GM21786 (cell line): Measurements from ENCODE around the gene DIP2B.

Experiments
- ATAC-seq: cut with Tn5 transposase; IDR thresholded peaks from one replicate; pipeline ENCODE4 v1.9.1; 2021; ENCODE audit not compliant: unreplicated experiment

The DIP2B gene

DNA sequence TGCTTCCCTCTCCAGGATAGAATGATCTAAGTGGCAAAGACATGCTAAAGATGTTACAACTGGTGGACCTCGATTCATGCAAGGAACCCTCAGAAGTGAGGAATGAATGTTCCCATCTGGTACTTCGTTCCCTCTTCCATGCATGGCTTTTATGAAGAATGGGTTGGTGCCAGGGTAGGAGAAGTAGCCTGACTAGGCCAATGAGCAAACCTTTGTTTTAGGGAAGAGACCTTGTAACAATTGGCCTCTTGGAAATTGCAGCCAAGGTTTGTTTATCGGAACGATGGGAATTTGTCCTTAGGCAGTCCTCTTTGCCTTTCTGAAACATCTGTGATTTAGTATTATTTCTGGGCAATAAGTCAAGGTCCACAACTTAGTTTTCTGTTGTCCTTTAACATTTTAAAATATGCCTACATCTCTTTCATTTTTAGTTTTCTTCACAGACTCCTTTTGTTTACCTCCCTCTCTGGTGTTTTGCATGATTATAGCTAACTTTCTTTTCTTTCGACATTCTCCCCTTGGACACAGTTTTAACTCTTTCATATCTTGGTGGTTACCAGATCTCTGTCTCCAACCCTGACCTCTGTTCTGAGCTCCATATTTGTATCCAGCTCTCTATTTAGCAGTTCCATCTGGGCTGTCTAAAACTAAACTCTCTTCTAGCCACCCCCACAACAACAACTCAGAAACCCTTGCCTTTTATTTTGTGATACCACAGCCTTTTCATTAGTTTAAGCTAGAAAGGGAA lies 70.0 kb downstream of the DIP2B start:
- ATAC-seq: no peak

DNA sequence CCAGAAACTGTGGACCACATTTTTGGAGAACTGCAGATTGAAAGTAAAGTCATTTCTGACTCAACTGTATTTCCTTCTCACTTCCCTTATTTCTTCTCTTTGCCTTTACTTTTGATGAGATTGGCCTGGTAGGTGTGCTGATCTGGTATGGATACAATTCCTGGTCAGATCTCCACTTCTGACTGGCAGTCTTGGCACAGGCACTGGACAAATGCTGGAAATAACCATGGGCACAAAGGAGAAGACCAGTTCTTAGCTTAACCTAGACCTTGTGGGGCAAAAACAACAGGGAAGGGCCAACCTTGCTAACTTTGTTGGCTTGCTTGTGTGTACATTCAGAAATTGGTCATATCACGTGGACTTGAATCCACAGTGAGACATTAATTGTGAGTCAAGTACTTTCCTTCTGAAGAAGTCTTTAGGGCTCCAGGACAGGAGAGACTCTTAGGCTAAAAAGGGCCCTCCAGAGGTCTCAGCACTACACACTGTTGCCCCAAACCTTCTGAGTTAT lies 75.0 kb downstream of the DIP2B start:
- ATAC-seq: no peak

DNA sequence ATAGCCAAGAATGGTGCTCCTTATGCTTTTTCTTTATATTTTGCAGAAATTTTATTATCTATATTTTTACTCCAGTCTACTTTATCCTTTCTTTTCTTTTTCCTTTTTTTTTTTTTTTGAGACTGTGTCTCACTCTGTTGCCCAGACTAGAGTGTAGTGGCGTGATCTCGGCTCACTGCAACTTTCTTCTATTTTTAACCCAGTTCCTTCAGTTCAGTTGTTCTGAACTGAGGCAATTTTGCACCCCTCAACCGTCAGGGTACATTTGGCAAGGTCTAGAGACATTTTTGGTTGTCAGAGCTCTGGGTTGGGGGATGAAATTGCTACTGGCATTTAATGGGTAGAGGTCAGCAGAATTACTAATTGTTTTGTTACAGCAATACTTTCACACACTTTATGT lies 75.7 kb downstream of the DIP2B start:
- no peak for ATAC-seq

DNA sequence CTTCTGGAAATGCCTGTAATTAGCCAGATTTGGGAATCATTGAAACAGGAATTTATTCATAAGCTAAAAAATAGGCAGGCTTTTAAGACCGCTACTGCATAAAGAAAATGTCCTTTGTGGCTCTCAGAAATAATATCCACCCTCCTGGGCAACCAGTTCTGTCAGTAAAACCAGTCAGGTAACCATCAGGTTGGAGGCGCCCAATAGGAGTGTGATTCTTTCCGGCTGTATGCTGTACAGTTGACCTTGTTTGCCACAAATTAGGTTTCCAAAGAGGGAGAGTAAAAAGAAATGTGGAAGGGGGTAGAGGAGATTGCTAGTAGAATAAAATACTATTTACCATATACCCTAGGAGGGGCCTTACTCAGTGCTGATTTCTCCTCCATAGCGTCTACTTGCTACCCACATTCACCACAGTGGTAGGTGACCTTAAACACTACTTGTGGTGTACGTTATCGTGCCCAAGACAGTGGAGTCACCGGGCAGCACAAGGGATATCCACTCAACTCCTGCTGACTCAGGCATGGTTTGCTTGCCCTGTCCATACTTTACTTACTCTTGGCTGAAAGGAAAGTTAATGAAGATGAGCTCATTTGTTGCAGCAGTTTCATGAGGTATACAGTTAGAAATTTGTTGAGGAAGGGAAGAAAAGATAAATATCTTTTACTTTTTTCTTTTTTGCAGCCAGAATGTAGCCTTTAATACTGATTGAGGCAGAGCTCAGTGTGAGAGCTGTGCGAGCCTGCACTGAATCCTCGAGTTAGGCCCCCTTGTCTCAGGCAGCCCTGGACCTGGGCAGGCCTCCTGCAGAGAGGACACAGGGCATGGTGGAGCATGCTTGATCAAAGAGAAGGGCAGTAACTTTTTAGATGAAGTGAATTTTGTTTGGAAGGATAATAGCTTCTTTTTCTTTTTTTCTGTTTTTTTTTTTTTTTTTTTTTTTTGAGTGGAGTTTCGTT lies 76.7 kb downstream of the DIP2B start:
- no peak for ATAC-seq

DNA sequence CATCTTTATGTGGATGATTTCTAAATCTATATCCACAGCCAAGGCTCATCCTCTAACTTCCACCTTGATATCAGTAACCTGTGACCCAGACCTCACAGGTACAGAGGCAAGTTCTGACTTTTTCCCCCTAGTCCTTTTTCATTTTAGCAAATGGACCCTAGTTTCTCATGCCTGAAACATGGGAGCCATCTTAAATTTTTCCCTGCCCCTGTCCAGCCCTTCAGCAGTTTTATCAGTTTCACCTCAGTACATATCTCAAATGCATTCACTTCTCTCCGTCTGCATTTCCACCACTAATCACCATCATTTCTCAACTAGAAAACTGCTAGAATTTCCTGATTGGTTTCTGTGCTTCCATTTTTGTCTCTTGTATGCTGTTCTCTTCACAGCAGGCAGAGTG lies 79.3 kb downstream of the DIP2B start:
- no peak for ATAC-seq

DNA sequence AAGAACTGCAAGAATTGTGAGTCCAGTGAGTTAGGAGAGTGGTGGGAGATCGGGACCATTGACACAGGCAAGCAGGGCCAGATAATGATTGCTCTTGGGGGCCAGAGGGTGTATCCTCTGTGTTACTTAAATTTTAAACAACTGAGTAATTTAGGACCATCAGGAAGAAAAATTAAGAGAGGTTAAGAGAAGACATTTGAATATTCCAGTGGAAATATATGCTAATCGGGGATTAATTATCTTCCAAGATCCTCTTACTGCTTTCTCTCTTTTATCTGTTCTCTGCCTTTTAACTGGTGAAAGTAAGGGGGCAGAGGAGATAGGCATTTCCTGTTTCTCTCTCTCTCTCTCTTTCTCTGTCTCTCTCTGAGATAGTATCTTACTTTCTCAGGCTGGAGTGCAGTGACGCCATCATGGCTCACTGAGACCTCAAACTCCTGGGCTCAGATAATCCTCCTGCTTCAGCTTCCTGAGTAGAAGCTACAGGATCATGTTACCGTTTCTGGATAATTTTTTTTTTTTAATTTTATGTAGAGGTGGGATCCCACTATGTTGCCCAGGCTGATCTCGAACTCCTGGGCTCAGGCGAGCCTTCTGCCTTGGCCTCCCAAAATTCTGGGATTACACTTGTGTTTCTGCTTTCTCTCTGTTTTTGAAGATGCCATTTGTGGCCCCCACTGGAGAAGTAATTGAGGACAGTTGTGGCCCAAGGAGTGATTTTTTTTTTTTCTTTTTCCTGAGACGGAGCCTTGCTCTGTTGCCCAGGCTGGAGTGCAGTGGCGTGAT lies 85.1 kb downstream of the DIP2B start:
- ATAC-seq: no peak

DNA sequence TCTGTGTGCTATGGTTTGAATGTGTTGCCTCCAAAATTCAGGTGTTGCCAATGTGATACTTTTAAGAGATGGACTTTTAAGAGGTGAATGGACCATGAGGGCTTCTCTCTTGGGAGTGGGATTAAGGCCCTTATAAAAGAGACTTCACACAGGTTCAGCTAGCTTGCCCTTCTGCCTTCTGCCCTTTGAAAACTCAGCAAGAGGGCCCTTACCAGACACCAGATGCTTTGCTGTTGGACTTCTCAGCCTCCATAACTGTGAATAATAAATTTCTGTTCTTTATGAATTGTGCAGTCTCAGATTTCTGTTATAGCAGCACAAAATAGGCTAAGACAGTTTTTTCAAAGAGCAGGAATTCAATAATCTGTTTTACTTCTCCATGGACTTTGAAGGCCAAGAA lies 86.1 kb downstream of the DIP2B start:
- ATAC-seq: no peak

DNA sequence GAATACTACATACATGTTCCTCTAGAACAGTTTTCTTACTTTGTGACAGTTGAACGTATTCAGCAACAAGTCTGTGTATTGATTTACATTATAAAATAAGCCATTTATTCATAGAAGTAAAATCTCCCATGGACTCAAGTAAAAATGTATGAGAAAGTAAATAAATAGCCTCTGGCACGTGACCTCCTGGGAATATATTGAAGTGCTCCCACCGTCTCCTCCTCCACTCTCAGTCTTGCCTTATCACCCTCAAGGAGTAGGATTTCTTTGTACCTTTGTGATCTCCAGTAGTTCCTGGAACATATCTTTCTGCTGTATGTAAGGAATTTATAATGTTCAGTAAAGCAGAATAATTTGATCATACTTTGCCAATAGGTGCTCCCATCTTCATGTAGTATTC lies 90.9 kb downstream of the DIP2B start:
- ATAC-seq: no peak

DNA sequence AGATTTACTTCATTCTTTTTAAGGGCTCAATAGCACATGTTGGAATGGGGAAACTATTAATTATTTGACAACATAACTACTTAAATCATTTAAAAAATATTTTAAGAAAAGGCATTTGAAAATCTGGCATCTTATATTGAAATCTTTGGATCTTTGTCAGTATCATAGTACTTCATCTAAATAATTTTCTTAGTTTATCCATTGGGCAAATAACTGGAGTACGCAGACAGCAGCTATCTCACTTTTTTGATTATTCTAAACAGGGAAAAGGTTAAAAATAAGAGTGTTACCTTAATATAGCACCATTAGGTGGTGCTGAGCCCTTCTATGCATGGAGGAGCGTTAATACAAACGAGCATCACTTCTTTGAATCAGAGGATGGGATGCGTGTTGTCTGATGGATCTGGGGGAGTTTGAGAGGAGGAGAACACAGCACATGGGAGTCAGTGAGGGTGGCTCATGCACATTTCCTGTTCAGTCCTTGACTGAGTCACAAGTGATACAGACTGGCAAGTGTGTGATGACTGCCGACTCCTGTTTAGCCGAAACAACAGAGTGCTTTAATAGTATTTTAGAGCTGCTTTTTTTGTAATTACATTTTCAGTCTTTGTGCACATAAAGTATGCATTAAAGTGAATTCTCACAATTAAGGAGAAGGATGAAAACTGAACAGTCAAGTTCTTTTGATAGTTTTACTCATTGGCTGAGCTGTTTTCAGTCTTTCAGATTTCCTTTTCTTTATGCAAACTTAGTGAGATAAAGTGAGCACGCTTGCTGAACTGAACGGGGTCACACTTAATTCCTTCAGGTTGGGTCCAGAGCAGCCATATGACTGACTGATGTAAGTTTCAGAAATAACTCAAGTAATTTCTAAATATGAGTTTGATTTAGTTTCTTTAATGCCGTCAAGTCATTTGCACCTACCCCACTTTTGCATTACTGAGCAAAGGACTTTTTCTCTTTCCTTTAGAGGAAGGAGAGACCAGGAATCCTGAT lies 92.7 kb downstream of the DIP2B start:
- ATAC-seq: peak; percentile 87

DNA sequence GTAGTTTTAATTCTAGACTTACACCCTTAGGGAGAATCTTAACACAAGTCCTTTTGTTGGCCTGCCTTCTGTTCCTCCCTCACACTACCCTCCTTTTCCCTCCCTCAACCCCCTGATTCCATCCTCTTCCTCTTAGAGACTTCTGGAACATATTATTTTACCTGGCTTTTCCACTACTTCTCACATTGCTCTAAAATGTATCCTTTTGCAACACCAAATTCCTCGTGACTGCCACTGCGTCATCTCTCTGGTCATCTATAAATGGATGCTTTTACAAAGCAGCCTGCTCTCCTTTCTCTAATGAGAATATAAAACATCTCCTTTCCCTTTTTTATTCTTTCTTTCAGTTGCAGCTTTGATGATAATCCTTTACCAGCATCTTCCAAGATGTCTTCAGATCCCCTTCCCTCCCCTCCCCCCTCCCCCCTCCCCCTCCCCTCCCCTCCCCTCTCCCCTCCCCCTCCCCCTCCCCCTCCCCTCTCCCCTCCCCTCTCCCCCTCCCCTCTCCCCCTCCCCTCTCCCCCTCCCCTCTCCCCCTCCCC lies 93.6 kb downstream of the DIP2B start:
- ATAC-seq: no peak

DNA sequence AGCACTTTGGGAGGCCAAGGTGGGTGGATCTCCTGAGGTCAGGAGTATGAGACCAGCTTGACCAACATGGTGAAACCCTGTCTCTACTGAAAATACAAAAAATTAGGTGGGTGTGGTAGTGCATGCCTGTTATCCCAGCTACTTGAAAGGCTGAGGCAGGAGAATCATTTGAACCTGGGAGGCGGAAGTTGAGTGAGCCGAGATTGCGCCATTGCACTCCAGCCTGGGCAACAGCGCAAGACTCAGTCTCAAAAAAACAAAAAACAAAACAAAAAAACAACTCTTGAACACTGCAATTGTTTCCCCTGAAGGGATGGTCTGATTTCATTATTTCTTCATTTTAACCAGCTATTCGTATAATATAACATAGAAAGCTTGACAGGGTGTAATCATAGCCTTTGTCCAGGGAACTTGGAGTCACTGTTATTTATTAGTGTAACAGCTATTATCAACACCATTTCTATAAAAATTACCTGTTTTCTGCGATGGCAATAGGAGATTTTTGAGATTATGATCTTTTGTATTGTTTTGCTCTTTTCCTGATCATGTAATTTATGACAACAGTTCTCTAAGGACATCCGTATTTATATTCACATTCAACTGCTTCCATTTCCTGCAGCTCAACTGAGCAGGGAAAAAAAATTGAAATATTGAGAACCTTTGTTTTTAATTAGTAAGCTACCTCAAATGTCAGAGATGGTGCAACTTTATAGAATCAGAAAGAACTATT lies 94.7 kb downstream of the DIP2B start:
- ATAC-seq: no peak

DNA sequence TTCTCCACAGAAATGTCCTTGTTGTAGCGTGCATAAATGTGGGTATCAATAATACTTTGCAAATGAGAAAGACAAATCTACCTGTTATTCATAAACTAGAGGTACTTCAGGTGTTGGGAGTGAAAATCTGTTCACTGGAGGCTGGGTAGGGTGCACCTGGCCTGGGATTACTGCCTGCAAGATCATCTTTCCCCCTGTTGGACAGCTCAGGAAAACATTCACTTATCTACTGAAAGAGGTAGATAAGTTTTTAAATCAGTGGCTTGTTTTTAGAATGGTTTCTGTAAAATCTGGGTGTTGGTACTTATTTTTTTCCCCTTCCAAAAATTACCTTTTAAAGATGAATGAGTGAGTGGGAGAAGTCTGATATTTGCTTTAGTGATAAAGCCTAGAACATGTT lies 95.6 kb downstream of the DIP2B start:
- ATAC-seq: no peak

DNA sequence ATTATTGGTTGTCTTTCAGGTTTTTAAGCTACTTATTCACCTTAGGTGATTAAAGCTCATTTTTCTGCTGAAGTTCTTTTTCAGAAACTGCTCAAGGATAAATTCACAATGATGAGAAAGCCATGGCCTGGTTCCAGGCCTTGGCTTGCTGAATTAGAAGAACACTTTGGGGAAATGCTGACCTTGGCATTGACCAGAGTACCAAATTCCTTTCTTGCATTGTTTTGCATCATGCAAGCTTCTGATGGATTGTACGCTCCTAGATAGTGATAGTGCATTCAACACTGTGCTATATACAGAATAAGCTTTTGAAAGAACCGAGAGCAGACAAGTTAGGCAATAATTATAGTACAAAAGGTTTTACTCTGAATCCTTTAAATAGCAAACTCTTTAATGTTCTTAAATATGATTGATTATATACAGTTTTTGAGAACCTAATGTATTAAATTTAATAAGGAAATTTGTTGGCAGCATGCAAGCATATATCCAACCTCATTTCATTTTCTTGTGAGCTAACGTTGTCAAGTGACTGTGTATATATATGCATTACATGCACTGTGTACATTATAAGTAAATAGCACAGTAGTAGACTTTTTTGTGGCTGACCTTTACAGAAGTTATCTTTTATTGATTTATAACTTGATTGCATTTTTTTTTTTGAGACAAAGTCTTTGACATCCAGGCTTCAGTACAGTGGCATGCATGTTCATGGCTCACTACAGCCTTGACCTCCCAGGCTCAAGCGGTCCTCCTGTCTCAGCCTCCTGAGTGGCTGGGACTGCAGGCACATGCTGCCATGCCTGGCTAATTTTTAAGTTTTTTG lies 99.2 kb downstream of the DIP2B start:
- ATAC-seq: no peak

DNA sequence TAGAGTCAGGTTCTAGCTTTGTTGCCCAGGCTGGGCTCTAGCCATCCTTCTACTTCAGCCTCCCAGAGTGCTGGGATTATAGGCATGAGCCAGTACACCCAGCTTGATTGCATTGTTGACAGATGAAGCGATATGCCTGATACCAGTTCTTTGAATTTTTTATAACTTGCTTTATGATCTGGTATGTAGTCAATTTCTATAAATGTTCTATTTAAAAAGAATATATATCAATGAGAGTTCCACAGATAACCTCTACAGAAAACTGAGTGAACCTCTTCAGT lies 99.8 kb downstream of the DIP2B start:
- no peak for ATAC-seq

DNA sequence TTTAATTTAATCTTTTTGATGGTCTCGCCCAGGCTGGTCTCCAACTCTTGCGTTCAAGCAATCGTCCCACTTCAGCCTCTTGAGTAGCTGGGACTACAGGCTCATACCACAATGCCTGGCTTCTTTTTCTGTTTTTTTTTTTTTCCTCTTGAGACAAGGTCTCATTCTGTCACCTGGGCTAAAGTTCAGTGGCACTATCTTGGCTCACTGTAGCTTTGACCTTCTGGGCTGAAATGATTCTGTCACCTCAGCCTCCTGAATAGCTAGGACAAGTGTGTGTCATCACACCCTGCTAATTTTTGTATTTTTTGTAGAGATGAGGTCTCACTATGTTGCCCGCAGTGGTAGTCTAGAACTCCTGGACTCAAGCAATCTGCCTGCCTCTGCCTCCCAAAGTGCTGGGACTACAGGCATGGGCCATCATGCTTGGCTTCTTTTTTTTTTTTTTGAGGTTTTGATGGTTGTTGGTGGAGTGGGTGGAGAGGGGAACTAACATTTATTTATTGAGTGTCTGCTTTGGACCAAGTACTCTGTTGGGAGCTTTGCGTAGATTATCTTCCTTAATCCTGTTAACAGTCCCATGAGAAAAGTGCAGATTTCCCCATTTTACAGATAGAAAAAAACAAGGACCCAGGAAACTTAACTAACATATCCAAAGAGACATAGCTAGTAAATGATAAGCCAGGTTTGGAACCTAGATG lies 102.0 kb downstream of the DIP2B start:
- no peak for ATAC-seq

DNA sequence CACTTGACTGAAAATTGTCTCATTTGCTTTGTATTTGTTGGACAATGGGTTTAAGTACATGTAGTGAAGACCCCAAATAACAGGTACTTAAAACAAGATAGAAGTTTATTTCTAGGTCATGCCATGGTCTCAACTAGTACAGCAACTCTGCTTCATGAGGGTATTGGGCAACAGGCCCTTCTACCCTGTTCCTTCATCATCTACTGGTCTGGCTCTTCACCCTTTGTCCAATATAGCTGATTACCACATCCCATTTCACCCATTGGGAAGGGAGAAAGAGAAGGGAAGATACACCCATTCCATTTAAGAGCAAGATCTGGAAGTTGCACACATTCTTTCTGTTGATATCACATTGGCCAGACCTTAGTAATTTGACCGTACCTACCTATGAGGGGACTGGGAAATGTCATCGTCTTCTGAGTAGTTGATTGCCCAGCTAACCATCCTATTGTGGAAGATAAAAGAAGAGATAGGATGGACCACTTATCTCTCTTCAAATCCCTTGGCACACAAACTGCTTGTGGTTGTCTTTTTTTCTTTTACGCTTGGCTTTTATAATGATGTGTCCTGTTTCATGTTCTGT lies 104.6 kb downstream of the DIP2B start:
- ATAC-seq: no peak

DNA sequence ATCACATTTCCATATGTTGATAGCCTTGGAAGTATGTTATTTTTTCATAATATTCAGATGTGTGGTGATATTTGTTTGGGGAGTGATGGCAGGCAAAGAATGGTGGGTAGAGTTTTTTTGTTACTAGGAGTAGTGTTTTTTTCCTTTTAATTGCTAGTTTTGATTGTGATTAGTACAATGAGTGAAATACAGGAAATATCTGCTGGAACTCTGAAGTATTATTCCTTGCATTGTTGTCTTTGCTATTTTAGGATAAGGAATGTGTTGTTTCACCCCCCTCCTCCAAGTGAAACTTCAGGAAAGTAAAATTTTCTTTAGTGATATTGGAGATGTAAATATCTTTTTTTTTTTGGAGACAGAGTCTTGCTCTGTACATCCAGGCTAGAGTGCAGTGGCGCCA lies 105.4 kb downstream of the DIP2B start:
- no peak for ATAC-seq
